Astrocyte (in vitro differentiated cells and primary cell): ENCODE results near the gene BTBD2.

ENCODE experiments used
- EZH2 ChIP-seq: IDR thresholded peaks from 2 replicates; pipeline ENCODE4 v1.6.1; 2012; ENCODE audit warnings: mild to moderate bottlenecking, low read length, inconsistent platforms; ENCODE audit not compliant: insufficient read depth
- TF ChIP-seq, protein P1 (sequence below): IDR thresholded peaks from 2 replicates; pipeline ENCODE4 v1.5.1; 2011; ENCODE audit warnings: low read depth, mild to moderate bottlenecking, inconsistent platforms, low read length, moderate library complexity; ENCODE audit not compliant: insufficient read depth

- TF ChIP-seq, protein P1, sequence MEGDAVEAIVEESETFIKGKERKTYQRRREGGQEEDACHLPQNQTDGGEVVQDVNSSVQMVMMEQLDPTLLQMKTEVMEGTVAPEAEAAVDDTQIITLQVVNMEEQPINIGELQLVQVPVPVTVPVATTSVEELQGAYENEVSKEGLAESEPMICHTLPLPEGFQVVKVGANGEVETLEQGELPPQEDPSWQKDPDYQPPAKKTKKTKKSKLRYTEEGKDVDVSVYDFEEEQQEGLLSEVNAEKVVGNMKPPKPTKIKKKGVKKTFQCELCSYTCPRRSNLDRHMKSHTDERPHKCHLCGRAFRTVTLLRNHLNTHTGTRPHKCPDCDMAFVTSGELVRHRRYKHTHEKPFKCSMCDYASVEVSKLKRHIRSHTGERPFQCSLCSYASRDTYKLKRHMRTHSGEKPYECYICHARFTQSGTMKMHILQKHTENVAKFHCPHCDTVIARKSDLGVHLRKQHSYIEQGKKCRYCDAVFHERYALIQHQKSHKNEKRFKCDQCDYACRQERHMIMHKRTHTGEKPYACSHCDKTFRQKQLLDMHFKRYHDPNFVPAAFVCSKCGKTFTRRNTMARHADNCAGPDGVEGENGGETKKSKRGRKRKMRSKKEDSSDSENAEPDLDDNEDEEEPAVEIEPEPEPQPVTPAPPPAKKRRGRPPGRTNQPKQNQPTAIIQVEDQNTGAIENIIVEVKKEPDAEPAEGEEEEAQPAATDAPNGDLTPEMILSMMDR, result no peak
- no peak for TF ChIP-seq EZH2
Observed at GRCh38 chr19:2010135-2010668, 5.3 kb downstream of the BTBD2 start.
